ENCODE results near the gene GPX4.

Gene GPX4

DNA sequence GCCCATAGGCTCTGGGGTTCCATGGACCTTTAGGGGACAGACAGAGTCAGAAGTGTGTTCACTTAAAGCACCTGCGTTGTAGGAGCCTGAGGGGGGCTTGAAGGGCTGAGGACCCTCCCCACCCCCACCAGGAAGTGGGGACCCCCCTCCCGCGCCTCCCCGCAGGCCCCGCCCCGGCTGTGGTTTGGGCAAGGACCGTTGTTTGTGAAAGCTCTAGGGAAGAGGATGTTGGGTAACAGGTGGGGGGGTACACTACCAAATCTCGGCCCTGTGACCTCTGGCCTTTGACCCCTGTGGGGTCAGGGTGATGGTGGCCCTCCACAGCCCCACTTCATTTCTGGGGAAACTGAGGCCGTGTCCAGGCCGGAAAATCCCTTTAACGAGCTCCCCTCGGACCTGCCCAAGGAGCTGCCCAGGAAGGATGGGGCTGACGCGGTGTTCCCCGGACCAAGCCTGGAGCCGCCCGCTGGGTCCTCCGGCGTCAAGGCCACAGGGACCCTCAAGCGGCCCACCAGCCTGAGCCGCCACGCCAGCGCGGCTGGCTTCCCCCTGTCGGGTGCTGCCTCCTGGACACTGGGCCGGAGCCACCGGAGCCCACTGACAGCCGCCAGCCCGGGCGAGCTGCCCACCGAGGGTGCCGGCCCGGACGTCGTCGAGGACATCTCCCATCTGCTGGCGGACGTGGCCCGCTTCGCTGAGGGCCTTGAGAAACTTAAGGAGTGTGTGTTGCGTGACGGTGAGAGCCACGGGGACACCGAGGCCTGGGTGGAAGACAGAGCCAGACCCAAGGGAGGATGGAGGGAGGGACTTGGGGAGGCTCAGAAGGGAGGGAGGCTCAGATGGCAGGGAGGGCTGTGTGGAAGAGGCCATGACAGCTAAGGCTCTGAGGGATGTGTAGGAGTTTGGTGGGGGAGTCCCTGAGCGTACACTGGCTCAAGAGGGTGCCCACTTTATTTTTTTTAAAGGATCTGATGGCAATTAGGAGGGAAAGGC lies 35.5 kb upstream of the GPX4 start:
- DNase-seq (ENCODE audit: low spot score): no peak

GRCh38 chr19:1069009-1069779 lies 34.6 kb upstream of the GPX4 start:
- DNase-seq (ENCODE audit: low spot score): no peak

DNA sequence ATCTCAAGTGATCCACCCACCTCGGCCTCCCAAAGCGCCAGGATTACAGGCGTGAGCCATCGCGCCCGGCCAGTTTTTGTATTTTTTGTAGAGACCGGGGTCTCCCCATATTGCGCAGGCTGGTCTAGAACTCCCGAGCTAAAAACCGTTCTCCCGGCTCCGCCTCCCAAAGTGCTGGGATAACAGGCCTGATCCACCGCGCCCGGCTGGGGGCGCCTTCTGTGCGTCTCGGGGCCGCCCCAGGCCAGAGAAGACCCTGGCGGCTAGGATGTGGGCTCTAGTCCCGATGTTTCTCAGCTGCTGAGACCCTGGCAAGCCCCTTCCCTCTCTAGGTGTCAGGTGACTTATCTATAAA lies 33.2 kb upstream of the GPX4 start:
- DNase-seq (ENCODE audit: low spot score): no peak

DNA sequence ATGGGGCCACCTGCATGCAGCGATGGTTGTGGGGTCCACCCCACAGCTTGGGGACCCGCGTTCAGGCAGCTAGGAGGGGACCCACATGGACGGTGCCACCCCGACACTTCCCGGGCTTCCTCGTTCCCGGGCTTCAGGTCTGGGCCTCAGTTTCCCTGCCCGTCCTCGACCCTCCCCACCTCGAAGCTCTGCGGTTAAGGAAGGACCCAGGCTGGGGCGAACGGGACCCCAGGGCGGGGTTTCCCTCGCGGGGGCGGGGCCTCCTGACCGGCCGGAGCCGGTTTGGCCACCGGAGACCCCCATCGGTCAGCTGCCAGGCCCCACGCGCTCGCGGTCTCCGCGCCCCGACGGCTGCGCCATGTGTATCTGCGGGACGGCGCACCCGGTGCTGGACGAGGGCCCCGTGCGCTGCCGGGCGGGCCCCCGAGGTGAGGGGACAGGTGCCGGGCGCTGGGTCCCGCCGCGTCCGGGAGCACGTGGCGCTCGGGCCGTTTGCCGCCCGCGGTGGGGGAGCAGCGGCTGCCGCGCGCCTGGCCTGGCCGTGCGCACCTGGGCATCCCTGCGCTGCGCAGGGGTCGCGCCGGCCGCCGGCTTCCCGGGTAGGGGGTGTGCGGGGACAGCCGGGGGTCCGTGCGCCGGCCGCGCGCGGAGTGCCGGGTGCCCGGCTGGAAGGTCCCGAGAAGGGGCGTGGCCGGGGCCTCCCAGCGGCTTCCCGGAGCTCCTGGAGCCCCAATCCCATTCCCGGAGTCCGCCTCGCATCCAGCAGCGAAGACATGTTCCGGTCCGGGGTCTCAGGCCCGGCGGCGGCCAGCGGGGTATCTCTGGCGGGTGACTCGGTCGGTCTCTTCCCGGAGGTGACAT lies 32.6 kb upstream of the GPX4 start:
- DNase-seq (ENCODE audit: low spot score): no peak

DNA sequence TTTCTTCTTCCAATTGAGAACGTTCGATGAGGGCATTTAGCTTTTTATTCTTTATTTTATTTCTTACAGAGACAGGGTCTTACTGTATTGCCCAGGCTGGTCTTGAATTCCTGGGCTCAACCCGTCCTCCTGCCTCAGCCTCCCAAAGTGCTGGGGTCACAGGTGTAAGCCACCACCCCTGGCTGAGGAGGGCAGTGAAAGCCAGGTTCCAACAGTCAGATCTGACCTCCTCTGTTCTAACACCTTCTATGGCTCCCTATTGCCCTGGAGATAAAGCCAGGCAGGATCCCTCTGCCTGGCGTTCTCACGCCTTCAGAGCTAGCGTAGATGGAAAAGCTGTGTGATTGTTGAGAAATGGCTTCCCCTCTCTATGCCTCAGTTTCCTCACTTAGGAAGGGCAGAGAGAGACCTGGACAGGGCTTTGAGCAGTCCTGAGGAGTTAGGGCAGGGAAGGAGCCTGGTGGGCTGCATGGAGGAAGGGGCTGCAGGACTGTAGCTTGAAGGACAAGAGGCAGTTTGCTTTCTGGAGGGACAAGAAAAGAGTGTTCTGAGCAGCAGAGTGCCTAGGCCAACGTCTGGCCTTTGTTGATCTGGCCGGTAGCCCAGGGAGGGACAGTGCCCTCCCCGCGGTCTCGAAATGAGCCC lies 31.3 kb upstream of the GPX4 start:
- DNase-seq (ENCODE audit: low spot score): no peak

- no peak for DNase-seq (ENCODE audit: low spot score)
These were observed 30.5 kb upstream of the GPX4 start for GRCh38 chr19:1073063-1073955.

DNA sequence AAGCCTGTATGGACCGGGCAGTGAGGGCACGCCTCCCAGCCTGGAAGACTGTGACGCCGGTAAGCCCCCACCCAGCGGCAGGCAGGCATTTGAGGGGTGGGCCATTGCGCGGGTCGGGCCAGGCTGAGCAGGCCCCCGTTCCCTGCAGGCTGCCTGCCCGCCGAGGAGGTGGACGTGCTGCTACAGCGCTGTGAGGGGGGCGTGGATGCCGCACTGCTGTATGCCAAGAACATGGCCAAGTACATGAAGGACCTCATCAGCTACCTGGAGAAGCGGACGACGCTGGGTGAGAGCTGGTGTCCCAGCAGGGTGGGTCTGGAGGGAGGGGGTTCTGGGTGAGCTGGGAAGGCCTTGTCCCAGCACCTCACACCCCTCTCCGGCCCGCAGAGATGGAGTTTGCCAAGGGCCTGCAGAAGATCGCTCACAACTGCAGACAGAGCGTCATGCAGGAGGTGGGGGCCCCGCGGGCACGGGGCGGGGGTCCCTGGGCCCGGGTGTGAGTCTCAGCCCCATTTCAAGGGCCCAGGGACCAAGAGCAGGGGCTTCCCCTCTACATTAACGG lies 29.8 kb upstream of the GPX4 start:
- DNase-seq (ENCODE audit: low spot score): no peak

DNA sequence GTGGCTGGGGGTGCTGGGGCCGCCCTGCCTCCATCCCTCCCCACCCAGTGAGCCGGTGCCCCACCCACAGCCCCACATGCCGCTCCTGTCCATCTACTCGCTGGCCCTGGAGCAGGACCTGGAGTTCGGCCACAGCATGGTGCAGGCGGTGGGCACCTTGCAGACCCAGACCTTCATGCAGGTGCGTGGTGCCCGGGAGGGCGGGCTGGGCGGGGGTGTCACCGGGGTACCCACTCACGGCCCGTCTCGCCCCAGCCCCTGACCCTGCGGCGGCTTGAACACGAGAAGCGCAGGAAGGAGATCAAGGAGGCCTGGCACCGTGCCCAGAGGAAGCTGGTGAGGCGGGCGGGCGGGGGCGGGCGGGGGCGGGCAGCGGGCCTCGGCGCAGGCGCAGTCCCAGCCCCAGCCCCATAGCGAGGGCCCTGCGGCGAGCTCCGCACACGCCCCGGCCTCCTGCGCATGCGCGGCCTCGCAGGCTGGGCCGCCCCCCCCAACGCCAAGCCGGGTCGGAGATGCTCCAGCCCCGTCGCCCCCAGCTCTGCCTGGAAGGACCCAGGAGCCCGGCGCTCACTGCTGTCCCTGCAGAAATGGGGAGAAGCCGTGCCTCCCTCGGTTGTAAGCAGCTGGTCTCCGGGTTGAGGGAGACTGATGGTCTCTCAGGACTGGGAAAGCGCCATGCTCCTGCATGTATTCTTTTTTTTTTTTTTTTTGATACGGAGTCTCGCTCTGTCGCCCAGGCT lies 29.1 kb upstream of the GPX4 start:
- peak; percentile 92 for DNase-seq (ENCODE audit: low spot score)

GRCh38 chr19:1076046-1076386 lies 27.8 kb upstream of the GPX4 start:
- DNase-seq (ENCODE audit: low spot score): no peak

GRCh38 chr19:1076951-1077350 lies 26.8 kb upstream of the GPX4 start:
- no peak for DNase-seq (ENCODE audit: low spot score)

GRCh38 chr19:1079566-1080111 lies 24.2 kb upstream of the GPX4 start:
- DNase-seq (ENCODE audit: low spot score): no peak

GRCh38 chr19:1080360-1081161 lies 23.2 kb upstream of the GPX4 start:
- DNase-seq (ENCODE audit: low spot score): no peak

DNA sequence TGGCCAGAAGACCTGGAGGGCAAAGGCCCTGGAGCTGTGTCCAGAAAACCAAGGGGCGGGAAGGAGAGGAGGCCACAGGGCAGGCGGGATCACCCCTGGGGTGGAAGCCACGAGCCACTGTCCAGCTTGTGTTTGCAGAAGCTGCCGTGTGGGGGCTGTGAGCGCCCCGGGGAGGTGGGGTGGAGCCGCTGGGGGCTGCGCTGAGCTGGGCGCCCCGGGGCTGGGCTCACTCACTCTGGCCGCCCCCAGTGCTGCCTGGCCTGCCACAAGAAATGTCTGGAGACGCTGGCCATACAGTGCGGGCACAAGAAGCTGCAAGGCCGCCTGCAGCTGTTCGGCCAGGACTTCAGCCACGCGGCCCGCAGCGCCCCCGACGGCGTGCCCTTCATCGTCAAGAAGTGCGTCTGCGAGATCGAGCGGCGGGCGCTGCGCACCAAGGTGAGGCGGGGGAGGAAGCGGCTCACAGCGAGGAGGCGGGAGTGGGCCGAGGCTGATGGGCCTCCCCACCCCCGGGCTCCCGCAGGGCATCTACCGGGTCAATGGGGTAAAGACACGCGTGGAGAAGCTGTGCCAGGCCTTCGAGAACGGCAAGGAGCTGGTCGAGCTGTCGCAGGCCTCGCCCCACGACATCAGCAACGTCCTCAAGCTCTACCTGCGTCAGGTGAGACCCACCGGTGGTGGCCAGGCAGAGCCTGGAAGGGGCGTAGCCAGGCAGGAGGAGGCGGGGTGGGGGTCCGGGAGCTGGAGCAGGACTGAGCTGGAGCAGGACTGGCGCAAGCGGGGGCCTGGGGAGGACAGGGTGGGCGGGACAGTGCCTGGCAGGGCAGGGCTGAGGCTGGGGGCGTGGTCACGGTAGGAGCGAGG lies 22.3 kb upstream of the GPX4 start:
- DNase-seq (ENCODE audit: low spot score): no peak

- peak; percentile 82 for DNase-seq (ENCODE audit: low spot score)
These were observed 21.4 kb upstream of the GPX4 start for GRCh38 chr19:1082165-1082927.

DNA sequence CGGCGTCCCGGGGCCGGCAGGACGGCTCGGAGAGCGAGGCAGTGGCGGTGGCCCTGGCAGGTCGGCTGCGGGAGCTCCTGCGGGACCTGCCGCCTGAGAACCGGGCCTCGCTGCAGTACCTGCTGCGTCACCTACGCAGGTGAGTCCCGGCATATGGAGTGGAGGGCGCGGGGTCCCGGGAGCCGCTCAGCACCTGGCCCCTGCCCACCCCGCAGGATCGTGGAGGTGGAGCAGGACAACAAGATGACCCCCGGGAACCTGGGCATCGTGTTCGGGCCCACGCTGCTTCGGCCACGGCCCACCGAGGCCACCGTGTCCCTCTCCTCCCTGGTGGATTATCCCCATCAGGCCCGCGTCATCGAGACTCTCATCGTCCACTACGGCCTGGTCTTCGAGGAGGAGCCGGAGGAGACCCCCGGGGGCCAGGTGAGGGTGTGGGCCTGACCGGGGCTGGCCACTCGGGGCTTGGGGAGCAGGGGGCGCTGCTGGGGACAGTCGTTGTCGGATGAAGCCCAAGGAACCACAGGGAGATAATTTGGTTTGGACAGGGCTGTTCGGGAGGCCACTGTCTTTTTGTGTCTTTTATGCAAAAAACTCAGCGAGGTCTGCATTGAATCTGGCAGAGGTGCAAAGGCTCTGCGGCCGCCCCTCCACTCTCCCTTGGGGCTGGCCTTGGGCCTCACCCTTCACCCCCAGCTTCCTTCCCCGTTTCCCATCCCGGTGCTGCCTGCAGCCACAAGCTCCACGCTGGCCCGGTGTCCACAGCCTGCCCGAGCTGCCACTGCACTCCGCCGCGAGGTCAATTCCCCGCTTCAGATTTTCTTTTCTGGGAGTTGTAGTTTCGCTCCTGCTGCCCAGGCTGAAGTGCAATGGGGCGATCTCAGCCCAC lies 20.6 kb upstream of the GPX4 start:
- no peak for DNase-seq (ENCODE audit: low spot score)
